GM21619 (cell line): Measurements from ENCODE around the gene CUL7.
A peak's percentile ranks its signal among the peaks of the same experiment; 100 is the strongest.
"Not testable (repeated sequence)": the region's sequence is repeated elsewhere in the genome, so short reads cannot be mapped to it uniquely, and the experiment has no call there.

Source experiments
- ATAC-seq: cut with Tn5 transposase; IDR thresholded peaks from one replicate; pipeline ENCODE4 v1.9.1; 2021; ENCODE audit not compliant: unreplicated experiment

Gene CUL7

GRCh38 chr6:43016943-43017334, 36.7 kb downstream of the CUL7 start:
- no peak for ATAC-seq

- no peak for ATAC-seq
These were observed 37.3 kb downstream of the CUL7 start for GRCh38 chr6:43016176-43016942.

GRCh38 chr6:43014434-43014909, 39.2 kb downstream of the CUL7 start:
- no peak for ATAC-seq

DNA sequence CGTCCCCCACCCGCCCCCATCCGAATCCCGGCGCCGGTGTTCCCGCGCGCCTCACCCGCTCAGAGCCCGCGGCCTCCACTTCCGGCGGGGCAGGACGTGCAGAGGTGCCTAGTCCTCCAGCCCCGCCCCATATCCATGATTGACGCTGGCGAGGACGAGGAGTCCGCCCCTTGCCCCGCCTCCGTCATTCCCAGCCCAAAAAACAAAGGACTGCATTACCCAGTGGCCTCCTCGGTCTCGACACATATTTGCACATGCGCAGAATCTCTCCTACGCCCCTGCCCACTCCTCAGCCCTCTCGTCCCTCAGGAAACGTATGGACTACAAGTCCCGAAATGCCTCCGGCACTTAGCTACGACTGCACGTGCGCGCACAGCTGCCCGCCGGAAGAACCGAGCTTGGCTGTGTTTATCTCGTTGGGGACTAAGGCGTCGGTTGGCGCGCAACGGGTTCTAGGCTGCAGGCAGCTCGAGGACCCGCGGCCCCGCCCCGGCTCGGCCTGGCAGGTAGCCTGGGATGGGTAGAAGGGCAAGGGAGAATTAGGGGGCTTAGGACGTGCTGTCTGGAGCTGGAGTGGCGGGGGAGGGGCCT, 39.7 kb downstream of the CUL7 start, which contains the start of the genes KLHDC3 and MEA1:
TSS of gene KLHDC3 (plus strand) at position 407 of the 591 bp plus-strand sequence. CDS start 2,944 bp downstream, outside the sequence.
TSS of gene MEA1 (minus strand) at position 104 of the 591 bp plus-strand sequence. CDS start 133 bp downstream, outside the sequence.
- ATAC-seq = peak; percentile 91

- ATAC-seq = peak; percentile 4
These were observed 40.4 kb downstream of the CUL7 start for GRCh38 chr6:43013097-43013842.

DNA sequence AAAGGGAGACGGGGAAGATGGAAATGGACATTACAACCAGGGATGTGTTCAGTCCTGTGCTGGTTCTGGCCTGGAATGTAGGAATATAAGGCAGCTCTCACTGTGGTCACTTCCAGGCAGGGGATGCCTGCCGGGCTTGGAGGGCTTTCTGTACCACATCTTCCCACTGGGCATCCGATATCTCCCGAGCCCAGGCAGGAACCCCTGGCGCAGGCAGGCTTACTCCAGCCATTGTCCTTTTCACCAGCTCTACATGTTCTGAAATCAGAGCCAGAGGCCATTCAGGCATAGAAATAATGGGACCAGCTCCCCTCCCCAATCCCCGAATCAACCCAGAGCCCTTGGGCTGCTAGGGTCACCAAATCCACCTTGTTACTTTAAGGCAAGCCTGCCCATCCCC, 41.3 kb downstream of the CUL7 start:
- no peak for ATAC-seq

DNA sequence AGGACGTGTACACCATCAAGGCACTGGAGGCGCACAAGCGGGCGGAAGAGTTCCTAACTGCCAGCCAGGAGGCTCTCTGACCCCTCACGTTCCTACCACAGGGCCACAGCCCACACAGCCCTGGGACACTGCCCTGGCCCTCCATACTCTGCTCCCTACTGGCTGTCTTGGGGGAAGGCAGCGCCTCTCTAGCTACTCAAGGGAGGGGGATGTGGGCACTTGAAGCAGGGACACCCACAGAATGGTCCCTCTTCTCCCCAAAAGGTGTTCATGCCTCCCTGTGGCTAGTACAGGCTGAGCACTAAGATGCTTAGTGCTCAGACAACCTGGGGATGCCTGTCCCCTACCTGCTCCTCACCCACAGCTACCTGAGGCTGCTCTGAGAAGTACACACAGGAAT, 42.4 kb downstream of the CUL7 start:
- ATAC-seq = no peak

DNA sequence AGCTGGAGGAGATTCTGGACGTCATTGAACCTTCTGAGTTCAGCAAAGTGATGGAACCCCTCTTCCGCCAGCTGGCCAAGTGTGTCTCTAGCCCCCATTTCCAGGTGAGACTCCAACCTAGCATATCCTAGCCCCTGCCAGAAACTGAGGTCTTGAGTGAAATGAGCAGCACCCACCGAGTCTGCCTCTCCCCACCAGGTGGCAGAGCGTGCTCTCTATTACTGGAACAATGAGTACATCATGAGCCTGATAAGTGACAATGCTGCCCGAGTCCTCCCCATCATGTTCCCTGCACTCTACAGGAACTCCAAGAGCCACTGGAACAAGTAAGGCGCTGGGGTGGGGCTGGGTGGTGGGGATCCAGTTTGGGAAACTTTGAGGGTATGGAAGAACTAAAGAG, 44.5 kb downstream of the CUL7 start:
- ATAC-seq = no peak

DNA sequence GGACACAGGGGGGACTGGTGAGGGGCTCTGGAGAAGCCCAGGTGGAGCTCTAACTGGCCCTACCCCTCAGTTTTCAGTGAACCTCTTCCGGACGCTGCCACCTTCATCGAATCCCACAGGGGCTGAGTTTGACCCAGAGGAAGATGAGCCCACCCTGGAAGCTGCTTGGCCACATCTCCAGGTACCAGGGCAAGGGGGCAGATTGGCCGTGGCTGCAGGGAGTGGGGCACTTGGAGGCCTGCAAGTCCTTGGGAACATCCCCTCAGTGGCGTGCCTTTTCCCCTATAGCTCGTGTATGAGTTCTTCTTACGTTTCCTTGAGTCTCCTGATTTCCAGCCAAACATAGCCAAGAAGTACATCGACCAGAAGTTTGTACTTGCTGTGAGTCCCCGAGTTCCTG, 46.5 kb downstream of the CUL7 start:
- ATAC-seq = no peak

- no peak for ATAC-seq
These were observed 47.4 kb downstream of the CUL7 start for GRCh38 chr6:43006251-43006650.

DNA sequence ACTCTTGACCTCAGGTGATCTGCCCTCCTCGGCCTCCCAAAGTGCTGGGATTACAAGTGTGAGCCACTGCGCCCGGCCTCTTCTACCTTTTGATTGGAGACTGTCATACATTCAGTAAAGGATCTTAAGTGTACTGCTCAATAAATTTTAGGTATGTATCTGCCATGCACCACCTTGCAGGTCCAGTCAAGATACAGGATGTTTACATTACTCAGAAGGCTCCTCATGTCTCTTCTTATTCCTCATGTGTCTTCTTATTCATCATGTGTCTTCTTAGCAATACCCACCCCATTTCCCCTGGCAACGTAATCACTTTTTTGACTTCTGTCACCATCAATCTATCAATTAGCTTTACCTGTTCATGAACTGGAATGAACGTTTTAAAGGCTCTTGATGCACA, 47.8 kb downstream of the CUL7 start:
- no peak for ATAC-seq

GRCh38 chr6:43001843-43002242, 51.8 kb downstream of the CUL7 start:
- no peak for ATAC-seq

- not testable (repeated sequence) for ATAC-seq
These were observed 55.4 kb downstream of the CUL7 start for GRCh38 chr6:42998205-42998604.

DNA sequence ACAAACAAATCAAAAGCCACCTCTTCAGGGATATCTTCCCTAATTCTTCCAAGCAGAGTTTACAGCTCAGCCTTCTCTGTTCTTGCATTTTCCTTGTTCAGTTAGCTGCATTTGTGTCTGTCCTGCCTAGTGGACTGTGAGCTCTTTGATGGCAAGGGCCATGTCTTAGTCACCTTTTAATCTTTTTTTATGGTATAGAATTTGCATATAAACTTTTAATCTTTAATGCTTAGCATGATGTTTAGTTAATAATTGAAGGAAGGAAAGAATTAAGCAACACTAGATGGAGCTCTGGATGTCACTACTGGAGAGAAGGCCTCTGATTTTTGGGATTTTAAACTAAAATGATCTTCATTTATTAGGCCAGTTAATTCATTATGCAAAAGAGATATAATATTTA, 57.1 kb downstream of the CUL7 start:
- ATAC-seq = no peak

DNA sequence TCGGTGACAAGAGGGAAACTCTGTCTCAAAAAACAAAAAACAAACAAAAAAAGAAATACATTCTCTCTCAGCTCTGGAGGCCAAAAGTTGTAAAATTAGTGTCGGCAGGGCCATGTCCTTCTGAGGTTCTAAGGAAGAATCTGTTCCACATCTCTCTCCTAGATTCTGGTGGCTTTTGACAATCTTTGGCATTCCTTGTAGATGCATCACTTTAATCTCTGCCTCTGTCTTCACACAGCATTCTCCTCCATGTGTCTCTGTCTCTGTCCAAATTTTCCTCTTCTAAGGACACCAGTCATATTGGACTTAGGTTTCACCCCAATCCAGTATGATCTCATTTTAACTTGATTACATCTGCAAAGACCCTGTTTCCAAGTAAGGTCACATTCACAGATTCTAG, 60.2 kb downstream of the CUL7 start:
- no peak for ATAC-seq

DNA sequence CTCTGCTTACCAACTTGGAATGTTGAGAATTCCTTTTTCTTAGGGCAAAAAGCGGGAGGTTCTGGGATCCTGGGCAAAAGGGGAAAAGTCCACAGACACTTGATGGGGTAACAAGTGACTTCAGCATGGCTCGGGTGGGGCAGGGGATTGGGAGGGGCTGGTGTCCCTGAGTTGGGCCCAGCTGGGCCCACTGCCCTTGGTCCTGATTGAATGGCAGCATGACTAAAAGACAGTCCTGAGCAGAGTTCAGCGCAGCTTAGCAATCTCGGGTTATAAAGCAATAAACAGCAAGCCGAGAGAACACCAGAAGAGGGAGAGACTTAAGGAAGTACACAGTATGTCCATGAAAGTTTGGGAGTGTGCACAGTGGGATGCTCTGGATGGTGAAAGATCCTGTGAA, 63.7 kb downstream of the CUL7 start:
- no peak for ATAC-seq

DNA sequence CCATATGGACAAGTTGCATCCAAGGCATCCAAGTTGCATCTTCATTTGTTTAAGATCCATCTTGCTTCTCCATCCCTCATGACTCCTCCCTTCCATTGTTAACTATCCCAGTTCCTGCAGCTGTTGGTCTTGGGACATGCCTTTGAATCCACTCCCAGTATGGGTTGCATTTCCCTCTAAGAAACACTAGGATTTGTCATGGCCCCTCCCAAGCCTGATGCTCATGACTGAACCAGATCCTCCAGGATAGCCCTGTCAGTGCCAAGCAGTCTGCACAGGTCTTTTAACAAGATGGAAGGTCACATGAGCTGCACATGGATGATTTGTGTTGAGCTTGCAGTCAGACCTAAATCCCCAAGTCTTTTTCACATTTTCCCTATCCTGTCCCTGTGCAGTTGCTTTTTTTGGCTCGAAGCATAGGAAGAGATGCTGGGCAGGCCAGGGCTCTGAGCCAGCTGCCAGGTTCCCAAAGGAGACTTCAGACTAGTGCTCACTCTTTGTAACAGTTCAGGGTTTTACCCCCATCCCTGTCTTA, 65.1 kb downstream of the CUL7 start:
- ATAC-seq = no peak
